Measurements from ENCODE around the gene UQCR10. TPM values are rescaled to one million over a fixed set of nuclear protein-coding genes. Genes with fewer than 3 reads are reported as not detected.
A peak's percentile ranks its signal among the peaks of the same experiment; 100 is the strongest.

UQCR10 gene
- total and polyA plus RNA-seq, 8 donors, result 2.0 to 307 (median 96.9) TPM

GRCh38 chr22:29787371-29787980, 20.3 kb downstream of the UQCR10 start:
- 55 to 65% (median 58%) methylated on average over 7 to 9 of the region's 9 CpGs for WGBS, 5 donors
- peaks cover 39 to 54% (median 51%) of the 10 kb centered on the region in 4 donors for H3K36me3 ChIP-seq

DNA sequence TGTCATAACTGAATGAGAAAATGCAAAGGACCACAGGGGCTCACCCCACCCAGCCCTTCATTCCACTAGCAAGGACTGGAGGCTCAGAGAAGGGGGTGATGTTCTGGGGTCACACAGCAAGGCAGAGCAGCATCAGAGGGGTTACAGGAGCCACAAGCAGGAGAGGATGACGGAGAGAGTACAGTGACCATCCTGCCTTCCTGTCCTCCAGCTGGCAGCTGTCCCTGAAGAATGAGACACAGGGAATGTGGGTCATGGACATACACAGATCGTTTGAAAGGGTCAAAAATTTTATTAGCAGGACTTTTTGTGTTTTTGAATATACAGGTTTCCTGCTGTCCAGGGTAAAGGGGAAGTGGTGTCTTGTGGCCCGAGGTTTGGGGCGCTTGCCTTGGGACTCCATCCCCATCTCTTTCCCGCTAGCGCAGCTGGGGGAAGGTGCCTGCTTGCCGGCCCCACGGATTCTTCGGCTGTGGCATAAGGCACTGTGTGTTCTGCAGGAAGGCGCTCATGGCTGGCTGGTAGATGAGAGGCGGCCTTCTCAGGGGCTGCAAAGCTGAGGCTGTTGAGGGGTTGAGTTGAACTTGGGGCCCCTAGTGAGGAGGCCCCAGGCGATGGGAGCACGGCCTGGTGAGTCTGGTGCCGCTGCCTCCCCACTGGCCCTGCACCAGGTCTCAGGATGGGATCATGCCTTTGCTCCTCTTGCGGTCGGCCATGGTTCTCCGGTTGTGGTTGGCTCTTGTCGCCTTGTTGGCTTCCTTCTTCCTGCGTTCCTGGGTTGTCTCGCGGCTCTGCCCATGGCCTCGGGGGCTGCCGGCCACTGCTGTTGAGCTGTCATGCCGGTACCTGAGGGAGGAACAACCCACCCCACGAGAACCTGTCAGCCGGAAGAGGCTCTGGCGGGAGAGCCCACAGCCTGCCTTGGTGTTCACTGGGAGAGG, 21.4 kb downstream of the UQCR10 start:
- TF ChIP-seq, protein P1, sequence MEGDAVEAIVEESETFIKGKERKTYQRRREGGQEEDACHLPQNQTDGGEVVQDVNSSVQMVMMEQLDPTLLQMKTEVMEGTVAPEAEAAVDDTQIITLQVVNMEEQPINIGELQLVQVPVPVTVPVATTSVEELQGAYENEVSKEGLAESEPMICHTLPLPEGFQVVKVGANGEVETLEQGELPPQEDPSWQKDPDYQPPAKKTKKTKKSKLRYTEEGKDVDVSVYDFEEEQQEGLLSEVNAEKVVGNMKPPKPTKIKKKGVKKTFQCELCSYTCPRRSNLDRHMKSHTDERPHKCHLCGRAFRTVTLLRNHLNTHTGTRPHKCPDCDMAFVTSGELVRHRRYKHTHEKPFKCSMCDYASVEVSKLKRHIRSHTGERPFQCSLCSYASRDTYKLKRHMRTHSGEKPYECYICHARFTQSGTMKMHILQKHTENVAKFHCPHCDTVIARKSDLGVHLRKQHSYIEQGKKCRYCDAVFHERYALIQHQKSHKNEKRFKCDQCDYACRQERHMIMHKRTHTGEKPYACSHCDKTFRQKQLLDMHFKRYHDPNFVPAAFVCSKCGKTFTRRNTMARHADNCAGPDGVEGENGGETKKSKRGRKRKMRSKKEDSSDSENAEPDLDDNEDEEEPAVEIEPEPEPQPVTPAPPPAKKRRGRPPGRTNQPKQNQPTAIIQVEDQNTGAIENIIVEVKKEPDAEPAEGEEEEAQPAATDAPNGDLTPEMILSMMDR (IDR thresholded peaks at IDR 0.05), result no peak
- no peak for TF ChIP-seq POLR2A (IDR thresholded peaks at IDR 0.05)
- TF ChIP-seq EP300 (IDR thresholded peaks at IDR 0.05), result no peak
- no peak for TF ChIP-seq POLR2AphosphoS5 (IDR thresholded peaks at IDR 0.05)
- H3K4me1 ChIP-seq, result peaks cover 26 to 45% (median 42%) of the 10 kb centered on the region in 4 donors
- no peak overlapping the region for H3K4me3 ChIP-seq
- H3K27ac ChIP-seq, result peak overlapping the region in 2 of 5 donors; percentile 67 to 84
- DNase-seq, result no peak
- 89 to 92% (median 91%) methylated on average over 17 to 27 of the region's 27 CpGs for WGBS, 5 donors
- H3K36me3 ChIP-seq, result peaks cover 49 to 66% (median 63%) of the 10 kb centered on the region in 4 donors
- H3K9me3 ChIP-seq, result no peaks in the 10 kb centered on the region
- intact Hi-C loops (cut with DNase I; ENCODE audit: low total_unique reads), result no loop called here
- H3K27me3 ChIP-seq, result no peaks in the 10 kb centered on the region

More at GRCh38 chr22:29787371-29787980, 20.3 kb downstream of the UQCR10 start:
- peak in 1 of 2 donors; percentile 82 for DNase-seq
- Histone ChIP-seq H3K9me3 (no peaks in the 10 kb centered on the region), H3K27me3 (no peaks in the 10 kb centered on the region), H3K27ac (peak overlapping the region; percentile 9 to 84 (median 55)), H3K4me1 (peaks cover 26 to 56% (median 48%) of the 10 kb centered on the region in 4 donors), H3K4me3 (no peak overlapping the region)
- TF ChIP-seq, protein P1 (IDR thresholded peaks at IDR 0.05), result no peak
- no peak for TF ChIP-seq POLR2A (IDR thresholded peaks at IDR 0.05)
- no peak for TF ChIP-seq EP300 (IDR thresholded peaks at IDR 0.05)
- intact Hi-C loops (cut with DNase I; ENCODE audit: low total_unique reads), result no loop called here

- DNase-seq, result no peak
- H3K27ac ChIP-seq, result no peak overlapping the region
- peaks cover 19 to 30% (median 28%) of the 10 kb centered on the region in 4 donors for H3K4me1 ChIP-seq
- 87 to 94% (median 92%) methylated on average over 5 of the region's 5 CpGs for WGBS, 5 donors
- H3K4me3 ChIP-seq, result no peak overlapping the region
- peaks cover 49 to 80% (median 77%) of the 10 kb centered on the region in 4 donors for H3K36me3 ChIP-seq
- intact Hi-C loops (cut with DNase I; ENCODE audit: low total_unique reads), result no loop called here
- no peaks in the 10 kb centered on the region for H3K9me3 ChIP-seq
- no peak for TF ChIP-seq POLR2A (IDR thresholded peaks at IDR 0.05)
- no peak for TF ChIP-seq EP300 (IDR thresholded peaks at IDR 0.05)
- TF ChIP-seq POLR2AphosphoS5 (IDR thresholded peaks at IDR 0.05), result no peak
- TF ChIP-seq, protein P1 (IDR thresholded peaks at IDR 0.05), result no peak
- no peaks in the 10 kb centered on the region for H3K27me3 ChIP-seq
Measured at GRCh38 chr22:29790061-29790460, 22.9 kb downstream of the UQCR10 start.

DNA sequence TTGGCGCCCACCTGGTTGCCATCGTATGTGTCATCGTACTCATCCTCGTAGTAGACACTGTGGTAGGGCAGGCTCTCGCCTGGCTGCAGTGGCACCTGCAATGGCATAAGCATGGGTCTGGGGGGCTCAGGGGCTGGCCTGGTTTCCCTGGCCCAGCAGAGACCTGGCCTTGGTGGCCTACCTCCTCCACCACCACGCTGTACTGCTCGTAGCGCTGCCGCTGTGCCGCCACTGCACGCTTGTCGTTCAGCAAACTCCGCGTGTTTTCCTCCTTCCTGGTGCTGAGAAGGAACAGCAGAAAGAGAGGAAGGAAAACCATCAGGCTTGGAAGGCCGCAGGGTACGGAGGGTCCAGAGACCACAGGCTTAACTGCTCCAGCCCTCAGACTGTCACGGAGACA, 26.2 kb downstream of the UQCR10 start:
- Histone ChIP-seq H3K27ac (no peak overlapping the region), H3K27me3 (no peaks in the 10 kb centered on the region), H3K36me3 (peaks cover 54 to 100% (median 95%) of the 10 kb centered on the region in 4 donors), H3K9me3 (no peaks in the 10 kb centered on the region), H3K4me1 (peaks cover 7 to 20% (median 13%) of the 10 kb centered on the region in 4 donors), H3K4me3 (no peak overlapping the region)
- no peak for TF ChIP-seq POLR2AphosphoS5 (IDR thresholded peaks at IDR 0.05)
- TF ChIP-seq, protein P1 (IDR thresholded peaks at IDR 0.05), result no peak
- no peak for TF ChIP-seq EP300 (IDR thresholded peaks at IDR 0.05)
- no peak for TF ChIP-seq POLR2A (IDR thresholded peaks at IDR 0.05)
- WGBS, 5 donors, result 96 to 98% (median 96%) methylated on average over 17 of the region's 17 CpGs
- intact Hi-C loops (cut with DNase I; ENCODE audit: low total_unique reads), result no loop called here
- no peak for DNase-seq

All from stomach (tissue), 9 donors.